Hepatocyte (in vitro differentiated cells): ENCODE results near the gene TBC1D17.

Experiments
- CTCF ChIP-seq: fragments of 200-600 bp; sonication (generic); IDR thresholded peaks from 2 replicates; pipeline ENCODE4 v1.5.1; 2016; ENCODE audit warnings: antibody characterized with exemption, mild to moderate bottlenecking; ENCODE audit not compliant: poor library complexity
- EZH2 ChIP-seq: fragments of 200-600 bp; sonication (generic); IDR thresholded peaks from 2 replicates; pipeline ENCODE4 v1.6.1; 2016; ENCODE audit warnings: antibody characterized with exemption, mild to moderate bottlenecking, borderline replicate concordance

GRCh38 chr19:49835562-49835961 is 41.9 kb upstream of the TBC1D17 start:
- TF ChIP-seq CTCF (no peak), EZH2 (no peak)
